CD4-positive, alpha-beta memory T cell (primary cell): ENCODE measurements around the gene TUBB6. TPM values are rescaled to one million over a fixed set of nuclear protein-coding genes. Genes with fewer than 3 reads are reported as not detected.

Experiments used
- CTCF ChIA-PET: fragments of 350-600 bp; sonication (Branson Sonifier 250); formaldehyde crosslinking; loops from one replicate; lab custom pipeline; 2021; ENCODE audit warnings: inconsistent platforms; ENCODE audit not compliant: partially characterized antibody; lab: Charles Lee
- POLR2A ChIA-PET: fragments of 350-600 bp; sonication (Branson Sonifier 250); formaldehyde crosslinking; loops from one replicate; lab custom pipeline; 2021; ENCODE audit not compliant: partially characterized antibody; lab: Charles Lee
- DNase-seq, 5 donors: peaks; one replicate each; pipeline versions ENCODE4 v3.0.0 to v3.0.0-alpha.2; 2020 to 2022; ENCODE audit warnings: mixed read lengths in 1 of 5
- H3K27ac ChIP-seq: one replicate; pipeline ENCODE4 v1.7.0; 2013; ENCODE audit warnings: low read depth, low read length
- H3K27me3 ChIP-seq: 2 replicates; pipeline ENCODE4 v1.7.0; 2013; ENCODE audit warnings: mild to moderate bottlenecking, low read length, moderate library complexity; ENCODE audit not compliant: insufficient read depth
- H3K36me3 ChIP-seq: 2 replicates; pipeline ENCODE4 v1.7.0; 2013; ENCODE audit warnings: mild to moderate bottlenecking, low read length, moderate library complexity; ENCODE audit not compliant: insufficient read depth
- H3K4me1 ChIP-seq: 2 replicates; pipeline ENCODE4 v1.7.0; 2013; ENCODE audit warnings: mild to moderate bottlenecking, low read length, moderate library complexity; ENCODE audit not compliant: insufficient read depth
- H3K4me3 ChIP-seq, 2 donors: one replicate each; pipeline ENCODE4 v1.7.0; 2013; ENCODE audit warnings: low read length in 2 of 2, mild to moderate bottlenecking in 1 of 2
- H3K9me3 ChIP-seq, 2 donors: one replicate each; pipeline ENCODE4 v1.7.0; 2013; ENCODE audit warnings: low read length in 2 of 2, control low read depth in 1 of 2; ENCODE audit not compliant: control insufficient read depth in 1 of 2
- H3K27ac Mint-ChIP-seq, 7 donors: one replicate each; pipeline ENCODE4 v1.8.0; 2020 to 2021; ENCODE audit warnings: mixed read lengths in 7 of 7, mild to moderate bottlenecking in 6 of 7, inconsistent platforms in 3 of 7, moderate library complexity in 3 of 7
- H3K27me3 Mint-ChIP-seq, 2 donors: one replicate each; pipeline ENCODE4 v1.8.0; 2020 to 2021; ENCODE audit warnings: mixed read lengths in 2 of 2
- H3K36me3 Mint-ChIP-seq, 2 donors: one replicate each; pipeline ENCODE4 v1.8.0; 2020 to 2021; ENCODE audit warnings: mixed read lengths in 2 of 2, inconsistent platforms in 1 of 2, mild to moderate bottlenecking in 1 of 2
- H3K4me1 Mint-ChIP-seq, 4 donors: one replicate each; pipeline ENCODE4 v1.8.0; 2020 to 2021; ENCODE audit warnings: mixed read lengths in 4 of 4, mild to moderate bottlenecking in 1 of 4
- H3K4me3 Mint-ChIP-seq, 8 donors: one replicate each; pipeline ENCODE4 v1.8.0; 2020 to 2021; ENCODE audit warnings: mixed read lengths in 8 of 8, mild to moderate bottlenecking in 7 of 8, moderate library complexity in 6 of 8, inconsistent platforms in 3 of 8
- H3K9me3 Mint-ChIP-seq, 8 donors: one replicate each; pipeline ENCODE4 v1.8.0; 2020 to 2021; ENCODE audit warnings: mixed read lengths in 8 of 8, mild to moderate bottlenecking in 5 of 8, inconsistent platforms in 3 of 8, moderate library complexity in 1 of 8
- intact Hi-C: fragments of 100-400 bp; cut with micrococcal nuclease; formaldehyde crosslinking; loops from one replicate; pipeline ENCODE4 v1.15.1; 2023
- polyA plus RNA-seq, 2 donors: library from polyadenylated mRNA; unstranded; fragments of 300-500 nt; fragmentation: Illumina TruSeq; gene quantifications; one replicate each; pipeline ENCODE4 v1.2.3, GENCODE V29; 2021
- total RNA-seq, 2 experiments: library from RNA; stranded (reverse); gene quantifications; one replicate each; pipeline ENCODE4 v1.2.3, GENCODE V29; 2021

Gene TUBB6
- total and polyA plus RNA-seq, 4 experiments from 2014 or later: 0.96 to 3.2 (median 1.6) TPM

DNA sequence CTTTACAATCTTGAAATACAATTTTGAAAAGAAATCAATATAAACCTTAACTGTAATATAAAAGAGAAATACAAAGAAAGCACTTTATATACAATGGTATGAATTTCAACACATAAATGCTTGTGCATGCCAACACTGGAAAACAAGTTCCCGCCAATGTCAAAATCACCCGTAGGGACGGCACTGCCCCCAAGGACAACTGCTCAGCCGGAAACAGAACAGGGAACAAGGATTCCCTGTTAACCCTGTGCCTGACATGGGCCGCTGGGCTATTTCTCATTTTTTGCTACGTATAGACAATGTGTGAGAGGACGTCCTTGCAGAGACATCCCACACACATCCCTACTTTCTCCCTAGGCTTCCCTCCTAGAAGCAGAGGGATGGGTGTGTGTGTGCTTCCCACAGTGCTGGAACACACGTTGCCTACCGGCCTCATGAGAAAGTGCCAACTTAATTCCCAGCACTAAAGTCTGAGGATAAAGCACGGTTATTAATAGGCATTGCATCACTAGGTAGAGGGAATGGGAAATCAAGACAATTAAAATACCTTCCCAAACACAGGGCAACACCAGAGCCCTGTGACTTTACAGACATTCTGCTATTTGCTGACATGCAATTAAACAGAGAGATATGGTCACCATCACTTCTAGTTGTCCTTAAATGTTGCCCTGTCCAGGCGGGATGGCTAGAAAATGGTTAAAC, 54.6 kb downstream of the TUBB6 start:
- POLR2A ChIA-PET: no interaction called here

DNA sequence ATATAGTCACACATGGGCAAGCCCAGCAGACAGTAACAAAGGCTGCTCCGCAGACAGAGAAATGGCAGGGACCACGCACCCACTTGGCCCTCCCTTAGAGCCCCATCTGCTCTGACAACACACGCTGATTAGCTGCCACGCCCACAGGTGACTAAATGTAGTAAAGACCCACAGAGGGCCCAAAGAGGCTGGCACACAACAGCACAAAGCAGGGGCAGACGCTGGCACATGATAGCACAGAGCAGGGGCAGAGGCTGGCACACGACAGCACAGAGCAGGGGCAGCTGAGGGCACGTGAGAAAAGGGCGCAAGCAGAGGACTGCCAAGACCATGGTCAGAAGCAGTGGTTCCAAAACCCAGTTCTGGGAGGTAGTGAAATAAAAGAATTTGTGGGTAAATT, 58.3 kb downstream of the TUBB6 start:
- Histone ChIP-seq H3K36me3 (peaks cover 46% of the 10 kb centered on the region), H3K4me3 (no peak overlapping the region), H3K4me1 (peaks cover 4% of the 10 kb centered on the region), H3K27ac (no peak overlapping the region), H3K9me3 (no peaks in the 10 kb centered on the region), H3K27me3 (no peaks in the 10 kb centered on the region)
- Mint-ChIP-seq H3K27me3 (no peaks in the 10 kb centered on the region), H3K36me3 (peaks cover 42 to 60% of the 10 kb centered on the region in 2 donors), H3K4me3 (no peak overlapping the region), H3K9me3 (no peaks in the 10 kb centered on the region), H3K27ac (no peak overlapping the region), H3K4me1 (peaks cover 6 to 13% (median 9%) of the 10 kb centered on the region in 4 donors)
- ChIA-PET POLR2A (no interaction called here), CTCF (no interaction called here)
- intact Hi-C loops: no loop called here
- DNase-seq: no peak

More for the DNA sequence above, 54.6 kb downstream of the TUBB6 start:
- DNase-seq: no peak
- H3K27me3 ChIP-seq: no peaks in the 10 kb centered on the region
- H3K4me3 Mint-ChIP-seq: no peak overlapping the region
- no peak overlapping the region for H3K4me3 ChIP-seq
- no peaks in the 10 kb centered on the region for H3K9me3 ChIP-seq
- peaks cover 56% of the 10 kb centered on the region for H3K36me3 ChIP-seq
- H3K27ac ChIP-seq: no peak overlapping the region
- intact Hi-C loops: no loop called here
- CTCF ChIA-PET: no interaction called here
- H3K4me1 ChIP-seq: no peaks in the 10 kb centered on the region
- no peak overlapping the region for H3K27ac Mint-ChIP-seq
- no peaks in the 10 kb centered on the region for H3K27me3 Mint-ChIP-seq
- peaks cover 56 to 76% of the 10 kb centered on the region in 2 donors for H3K36me3 Mint-ChIP-seq
- no peaks in the 10 kb centered on the region for H3K9me3 Mint-ChIP-seq
- peaks cover 0 to 5% (median 4%) of the 10 kb centered on the region in 4 donors for H3K4me1 Mint-ChIP-seq

DNA sequence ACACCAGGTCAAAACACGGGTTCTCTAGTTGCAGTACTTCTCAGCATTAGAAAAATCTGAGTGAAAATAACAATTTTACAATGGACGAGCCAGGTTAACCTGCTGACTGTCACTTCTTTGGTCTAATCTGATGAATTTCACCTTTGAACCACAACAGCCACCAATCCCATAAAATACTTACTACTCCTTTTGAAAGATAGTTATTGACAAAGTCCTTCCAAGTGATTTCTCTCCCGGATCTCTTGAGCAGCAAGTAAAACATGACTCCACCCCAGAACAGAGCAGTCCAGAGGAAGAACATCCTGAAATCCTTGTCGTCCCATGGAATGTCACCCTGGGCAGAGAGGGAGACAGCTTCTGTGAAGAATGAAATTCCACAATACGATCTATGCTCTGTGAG, 58.7 kb downstream of the TUBB6 start:
- Mint-ChIP-seq H3K4me3 (no peak overlapping the region), H3K36me3 (peaks cover 41 to 57% of the 10 kb centered on the region in 2 donors), H3K27me3 (no peaks in the 10 kb centered on the region), H3K9me3 (no peaks in the 10 kb centered on the region), H3K4me1 (peaks cover 10 to 17% (median 13%) of the 10 kb centered on the region in 4 donors), H3K27ac (no peak overlapping the region)
- Histone ChIP-seq H3K27me3 (no peaks in the 10 kb centered on the region), H3K36me3 (peaks cover 46% of the 10 kb centered on the region), H3K4me3 (no peak overlapping the region), H3K27ac (no peak overlapping the region), H3K9me3 (no peaks in the 10 kb centered on the region), H3K4me1 (peaks cover 8% of the 10 kb centered on the region)
- ChIA-PET POLR2A (no interaction called here), CTCF (no interaction called here)
- no peak for DNase-seq
- intact Hi-C loops: no loop called here

DNA sequence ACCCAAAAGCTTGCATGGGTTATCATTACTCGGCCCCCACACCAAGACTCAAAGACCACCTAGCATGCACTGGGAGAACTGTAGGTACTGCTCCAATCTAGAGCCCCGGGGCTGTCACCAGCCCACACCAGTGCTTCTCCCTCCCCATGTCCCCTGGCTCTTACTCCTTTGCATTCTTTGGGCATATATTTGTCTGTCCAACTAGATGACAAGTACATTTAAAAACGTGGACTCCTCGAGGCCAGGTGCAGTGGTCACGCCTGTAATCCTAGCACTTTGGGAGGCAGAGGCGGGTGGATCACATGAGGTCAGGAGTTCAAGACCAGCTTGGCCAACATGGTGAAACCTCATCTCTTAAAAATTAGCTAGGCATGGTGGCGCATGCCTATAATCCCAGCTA, 61.2 kb downstream of the TUBB6 start:
- no peak overlapping the region for H3K4me3 ChIP-seq
- H3K9me3 Mint-ChIP-seq: no peaks in the 10 kb centered on the region
- CTCF ChIA-PET: no interaction called here
- H3K4me1 ChIP-seq: peaks cover 30% of the 10 kb centered on the region
- H3K36me3 Mint-ChIP-seq: peaks cover 29 to 40% of the 10 kb centered on the region in 2 donors
- H3K9me3 ChIP-seq: no peaks in the 10 kb centered on the region
- H3K4me1 Mint-ChIP-seq: peaks cover 29 to 39% (median 31%) of the 10 kb centered on the region in 4 donors
- H3K27me3 ChIP-seq: no peaks in the 10 kb centered on the region
- no peaks in the 10 kb centered on the region for H3K27me3 Mint-ChIP-seq
- H3K27ac ChIP-seq: no peak overlapping the region
- H3K27ac Mint-ChIP-seq: peak overlapping the region in 1 of 7 donors; percentile 29
- intact Hi-C loops: no loop called here
- DNase-seq: no peak
- POLR2A ChIA-PET: interaction anchor here (1.5 kb wide), 1 partner anchor 8 kb away, joined by 4 read pairs; the partner anchor contains the start of gene AFG3L2
- peaks cover 26% of the 10 kb centered on the region for H3K36me3 ChIP-seq
- no peak overlapping the region for H3K4me3 Mint-ChIP-seq

DNA sequence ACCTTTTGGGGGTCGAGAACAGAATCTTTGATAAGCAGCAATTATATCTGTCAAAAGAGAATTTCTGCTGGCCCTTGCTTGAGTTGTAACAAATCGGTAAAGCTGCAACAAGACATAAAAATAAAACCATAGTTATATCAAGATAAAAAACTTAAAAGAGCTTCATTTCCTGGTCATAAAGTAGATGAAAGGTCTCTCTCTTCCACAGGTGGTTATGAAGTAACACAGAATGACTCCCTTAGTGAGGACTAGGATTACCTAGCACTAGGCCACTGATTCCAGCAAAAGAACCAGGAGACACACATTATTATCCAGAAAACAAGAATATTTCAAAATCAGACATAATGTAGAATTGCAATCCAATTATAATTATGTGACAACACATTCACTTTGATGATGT, 63.5 kb downstream of the TUBB6 start:
- H3K27ac ChIP-seq: no peak overlapping the region
- intact Hi-C loops: loop anchor here (10.0 kb wide), 1 partner anchor 1763 kb away; the partner anchor contains the start of gene ZNF519
- no peaks in the 10 kb centered on the region for H3K27me3 ChIP-seq
- no peaks in the 10 kb centered on the region for H3K9me3 ChIP-seq
- Mint-ChIP-seq H3K4me1 (peaks cover 38 to 60% (median 47%) of the 10 kb centered on the region in 4 donors), H3K36me3 (peaks cover 14 to 29% of the 10 kb centered on the region in 2 donors), H3K4me3 (peak overlapping the region in 4 of 8 donors; percentile 17 to 59 (median 42)), H3K27ac (peak overlapping the region in 4 of 7 donors; percentile 9 to 65 (median 18)), H3K9me3 (no peaks in the 10 kb centered on the region), H3K27me3 (no peaks in the 10 kb centered on the region)
- peak in 1 of 5 donors; percentile 8 for DNase-seq
- peaks cover 13% of the 10 kb centered on the region for H3K36me3 ChIP-seq
- peaks cover 52% of the 10 kb centered on the region for H3K4me1 ChIP-seq
- CTCF ChIA-PET: no interaction called here
- no peak overlapping the region for H3K4me3 ChIP-seq
- POLR2A ChIA-PET: no interaction called here

DNA sequence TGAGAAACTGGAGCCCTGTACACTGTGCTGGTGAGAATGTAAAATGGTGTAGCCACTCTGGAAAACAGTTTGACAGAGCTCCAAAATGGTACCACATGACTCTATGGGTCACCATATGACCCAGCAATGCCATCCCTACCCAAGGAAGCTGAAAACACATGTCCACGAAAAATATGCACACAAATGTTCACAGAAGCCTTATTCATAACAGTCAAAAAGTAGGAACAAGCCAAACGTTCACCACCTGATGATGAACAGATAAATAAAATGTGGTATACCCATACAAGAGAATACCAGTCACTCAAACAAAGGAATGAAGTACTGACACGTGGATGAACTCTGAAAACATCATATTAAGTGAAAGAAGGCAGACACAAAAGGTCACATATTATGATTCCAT, 64.4 kb downstream of the TUBB6 start:
- Mint-ChIP-seq H3K4me1 (peaks cover 35 to 58% (median 47%) of the 10 kb centered on the region in 4 donors), H3K9me3 (no peaks in the 10 kb centered on the region), H3K36me3 (peaks cover 8 to 20% of the 10 kb centered on the region in 2 donors), H3K4me3 (peak overlapping the region in 1 of 8 donors; percentile 2), H3K27me3 (no peaks in the 10 kb centered on the region), H3K27ac (peak overlapping the region in 1 of 7 donors; percentile 29)
- no peak overlapping the region for H3K4me3 ChIP-seq
- peaks cover 52% of the 10 kb centered on the region for H3K4me1 ChIP-seq
- no peaks in the 10 kb centered on the region for H3K27me3 ChIP-seq
- intact Hi-C loops: loop anchor here (10.0 kb wide), 1 partner anchor 1762 kb away; the partner anchor contains the start of gene ZNF519
- DNase-seq: no peak
- H3K27ac ChIP-seq: no peak overlapping the region
- POLR2A ChIA-PET: no interaction called here
- H3K9me3 ChIP-seq: no peaks in the 10 kb centered on the region
- H3K36me3 ChIP-seq: peaks cover 9% of the 10 kb centered on the region
- CTCF ChIA-PET: no interaction called here

- Mint-ChIP-seq H3K9me3 (no peaks in the 10 kb centered on the region), H3K36me3 (peaks cover 8 to 17% of the 10 kb centered on the region in 2 donors), H3K4me1 (peaks cover 36 to 65% (median 53%) of the 10 kb centered on the region in 4 donors), H3K27me3 (no peaks in the 10 kb centered on the region), H3K27ac (peak overlapping the region in 3 of 7 donors; percentile 7 to 90 (median 10)), H3K4me3 (peak overlapping the region in 3 of 8 donors; percentile 10 to 43 (median 12))
- H3K4me3 ChIP-seq: no peak overlapping the region
- CTCF ChIA-PET: interaction anchor here (0.6 kb wide), 1 partner anchor 10 kb away, joined by 3 read pairs; no protein-coding TSS in a partner anchor
- POLR2A ChIA-PET: no interaction called here
- H3K4me1 ChIP-seq: peaks cover 52% of the 10 kb centered on the region
- no peak overlapping the region for H3K27ac ChIP-seq
- H3K27me3 ChIP-seq: no peaks in the 10 kb centered on the region
- no peak for DNase-seq
- no peaks in the 10 kb centered on the region for H3K9me3 ChIP-seq
- H3K36me3 ChIP-seq: peaks cover 6% of the 10 kb centered on the region
- intact Hi-C loops: loop anchor here (10.0 kb wide), 1 partner anchor 1762 kb away; the partner anchor contains the start of gene ZNF519
Observed at GRCh38 chr18:12373116-12373770, 65.2 kb downstream of the TUBB6 start.
